A549 treated with RU486 at 1 μM for 4 hours (cell line): Measurements from ENCODE around the gene IL23R. TPM values are rescaled to one million over a fixed set of nuclear protein-coding genes. Genes with fewer than 3 reads are reported as not detected.

Experiments
- total RNA-seq: library from RNA; stranded (reverse); fragments of 200-300 nt; extraction: Qiagen RNA extraction; gene quantifications from 5 replicates; pipeline ENCODE4 v1.2.3, GENCODE V29; 2022; ENCODE audit warnings: low read depth

Gene IL23R, protein sequence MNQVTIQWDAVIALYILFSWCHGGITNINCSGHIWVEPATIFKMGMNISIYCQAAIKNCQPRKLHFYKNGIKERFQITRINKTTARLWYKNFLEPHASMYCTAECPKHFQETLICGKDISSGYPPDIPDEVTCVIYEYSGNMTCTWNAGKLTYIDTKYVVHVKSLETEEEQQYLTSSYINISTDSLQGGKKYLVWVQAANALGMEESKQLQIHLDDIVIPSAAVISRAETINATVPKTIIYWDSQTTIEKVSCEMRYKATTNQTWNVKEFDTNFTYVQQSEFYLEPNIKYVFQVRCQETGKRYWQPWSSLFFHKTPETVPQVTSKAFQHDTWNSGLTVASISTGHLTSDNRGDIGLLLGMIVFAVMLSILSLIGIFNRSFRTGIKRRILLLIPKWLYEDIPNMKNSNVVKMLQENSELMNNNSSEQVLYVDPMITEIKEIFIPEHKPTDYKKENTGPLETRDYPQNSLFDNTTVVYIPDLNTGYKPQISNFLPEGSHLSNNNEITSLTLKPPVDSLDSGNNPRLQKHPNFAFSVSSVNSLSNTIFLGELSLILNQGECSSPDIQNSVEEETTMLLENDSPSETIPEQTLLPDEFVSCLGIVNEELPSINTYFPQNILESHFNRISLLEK
- total RNA-seq, result not detected in 5 replicates

DNA sequence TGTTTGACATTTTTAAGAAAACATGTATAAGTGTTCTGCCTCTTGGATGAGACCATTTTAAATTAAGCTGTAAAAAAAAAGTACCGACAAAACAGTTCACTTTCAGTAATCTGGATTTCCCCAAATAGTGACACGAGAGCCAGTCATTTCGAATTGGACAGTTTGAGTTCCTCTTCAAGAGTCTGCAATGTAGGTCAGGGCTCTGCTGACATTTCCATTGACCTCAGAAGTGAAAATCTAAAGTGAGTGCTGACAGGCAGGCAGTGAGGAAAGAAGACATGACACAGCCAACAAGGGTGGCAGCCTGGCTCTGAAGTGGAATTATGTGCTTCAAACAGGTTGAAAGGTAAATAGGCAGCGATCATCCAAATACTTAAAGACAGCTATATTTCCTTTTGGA is at the start of gene IL23R:
Gene IL23R (plus strand): TSS at position 259 of the 400 bp plus-strand sequence. CDS start 1,667 bp downstream, outside the sequence.

DNA sequence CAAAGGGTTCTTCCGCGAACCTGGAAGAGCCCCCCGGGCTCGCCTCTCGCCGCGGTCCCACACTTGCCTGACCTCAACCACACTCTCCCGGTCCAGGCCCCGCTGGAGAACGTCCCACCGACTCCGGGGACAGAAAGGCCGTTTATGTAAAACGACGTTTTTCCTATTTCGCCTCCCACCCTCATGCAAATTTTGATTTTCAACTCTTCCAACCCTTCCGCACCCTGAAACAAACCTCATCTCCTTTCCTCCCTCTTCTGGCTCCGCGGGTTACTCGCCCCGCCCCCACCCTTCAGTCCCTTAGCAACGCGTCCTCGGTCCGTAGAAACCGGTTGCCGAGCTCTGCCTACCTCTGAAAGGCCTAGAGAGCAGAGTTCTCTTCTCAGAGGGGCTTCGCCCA is 31.6 kb upstream of the IL23R start, which contains the start of gene C1orf141:
Gene C1orf141 (minus strand): TSS at position 276 of the 400 bp plus-strand sequence. CDS start 7,730 bp downstream, outside the sequence.

DNA sequence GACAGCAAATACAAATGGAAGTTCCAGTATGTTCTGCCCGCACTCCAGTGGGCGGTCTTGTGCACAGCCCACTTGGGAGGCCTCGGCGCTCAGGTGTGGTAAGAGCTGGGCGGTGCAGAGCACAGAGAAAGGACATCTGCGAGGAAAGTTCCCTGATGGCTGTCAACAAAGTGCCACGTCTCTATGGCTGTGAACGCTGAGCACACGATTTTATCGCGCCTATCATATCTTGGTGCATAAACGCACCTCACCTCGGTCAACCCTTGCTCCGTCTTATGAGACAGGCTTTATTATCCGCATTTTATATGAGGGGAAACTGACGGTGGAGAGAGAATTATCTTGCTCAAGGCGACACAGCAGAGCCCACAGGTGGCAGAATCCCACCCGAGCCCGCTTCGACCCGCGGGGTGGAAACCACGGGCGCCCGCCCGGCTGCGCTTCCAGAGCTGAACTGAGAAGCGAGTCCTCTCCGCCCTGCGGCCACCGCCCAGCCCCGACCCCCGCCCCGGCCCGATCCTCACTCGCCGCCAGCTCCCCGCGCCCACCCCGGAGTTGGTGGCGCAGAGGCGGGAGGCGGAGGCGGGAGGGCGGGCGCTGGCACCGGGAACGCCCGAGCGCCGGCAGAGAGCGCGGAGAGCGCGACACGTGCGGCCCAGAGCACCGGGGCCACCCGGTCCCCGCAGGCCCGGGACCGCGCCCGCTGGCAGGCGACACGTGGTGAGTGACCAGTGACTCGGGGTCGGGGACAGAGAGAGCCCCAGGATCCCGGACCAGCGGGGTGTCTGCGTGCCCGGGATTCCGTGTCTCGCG is 141.2 kb downstream of the IL23R start, which contains the start of gene IL12RB2:
Gene IL12RB2 (plus strand): TSS at position 623 of the 810 bp plus-strand sequence. CDS start 12,496 bp downstream, outside the sequence.

Other genes starting within 250 kb of the IL23R start
- gene DNAI4, start 241.6 kb upstream of the IL23R start, total RNA-seq, result 0.28 to 1.4 TPM (median 0.61 TPM) in 4 of 5 replicates, not detected in the other
- gene MIER1, start 241.5 kb upstream of the IL23R start, total RNA-seq, result 5.6 to 14.0 TPM (median 10.6 TPM) in 5 replicates
- 4.3 to 7.2 TPM (median 6.5 TPM) in 5 replicates for gene SLC35D1, start 112.3 kb upstream of the IL23R start, total RNA-seq
- gene C1orf141, start 31.5 kb upstream of the IL23R start, total RNA-seq, result not detected in 5 replicates
- not detected in 5 replicates for gene IL12RB2, start 141.4 kb downstream of the IL23R start, total RNA-seq